Stimulated activated CD8-positive, alpha-beta memory T cell treated with anti-CD3 and anti-CD28 coated beads, Interleukin-4, amount 100 ng/mL, for 48 hours (primary cell): ENCODE results near the gene ZMIZ1.

ENCODE experiments used
- DNase-seq: peaks from one replicate; pipeline ENCODE4 v3.0.0-alpha.2; 2020

ZMIZ1 gene

DNA sequence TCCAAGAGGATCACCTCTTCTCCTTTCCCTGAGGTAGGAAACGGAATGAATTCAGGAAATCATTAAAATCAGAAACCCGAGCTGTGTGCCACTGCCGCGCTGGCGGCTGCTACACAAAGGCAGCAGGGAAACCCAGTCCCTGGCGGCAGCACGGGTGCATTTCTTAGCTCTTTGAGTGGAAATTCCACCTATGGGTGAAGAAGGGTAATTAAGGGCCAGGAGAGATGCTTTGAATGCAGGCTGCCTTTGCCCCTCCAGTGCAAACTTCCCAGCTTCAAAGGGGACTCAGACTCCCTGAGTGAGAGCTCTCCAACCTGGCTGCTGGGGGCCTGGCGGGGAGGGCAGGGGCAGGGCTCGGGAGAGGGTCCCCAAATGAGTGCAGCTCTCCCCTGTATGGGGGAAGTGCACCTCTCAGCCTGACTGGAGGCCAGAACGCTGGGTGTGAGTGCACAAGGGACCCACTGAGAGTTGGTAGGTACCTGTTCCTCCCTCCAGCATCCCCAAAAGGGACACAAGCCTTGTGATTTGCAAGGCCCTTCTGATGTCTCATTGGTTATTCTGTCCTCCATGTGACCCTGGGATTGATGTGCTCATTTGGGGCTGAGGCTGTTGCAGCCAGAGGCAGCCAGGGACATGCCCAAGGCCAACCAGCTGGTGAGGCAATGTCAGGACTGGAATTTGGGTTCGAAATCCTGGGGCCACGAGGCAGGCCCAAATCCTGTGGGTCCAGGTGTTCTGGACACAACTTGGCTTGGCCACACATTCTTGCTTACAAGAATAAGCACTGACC is 16.3 kb upstream of the ZMIZ1 start:
- DNase-seq: no peak

DNA sequence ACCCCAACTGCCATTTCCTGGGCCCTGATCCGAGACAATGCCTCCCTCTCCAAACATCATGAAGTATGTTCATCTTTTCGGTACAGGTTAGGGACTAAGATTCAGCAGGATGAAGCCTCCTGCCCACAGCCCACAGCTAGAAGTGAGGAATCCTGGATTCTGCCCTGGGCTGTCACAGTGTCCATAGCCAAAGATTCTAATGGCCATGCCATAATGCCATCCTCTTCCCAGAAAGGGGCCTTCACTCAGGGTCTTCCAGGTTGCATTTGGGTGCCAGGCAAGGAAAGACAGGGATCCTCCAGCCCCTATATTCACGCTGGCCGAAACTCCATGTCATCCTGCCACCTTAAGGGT is 15.7 kb upstream of the ZMIZ1 start:
- no peak for DNase-seq

DNA sequence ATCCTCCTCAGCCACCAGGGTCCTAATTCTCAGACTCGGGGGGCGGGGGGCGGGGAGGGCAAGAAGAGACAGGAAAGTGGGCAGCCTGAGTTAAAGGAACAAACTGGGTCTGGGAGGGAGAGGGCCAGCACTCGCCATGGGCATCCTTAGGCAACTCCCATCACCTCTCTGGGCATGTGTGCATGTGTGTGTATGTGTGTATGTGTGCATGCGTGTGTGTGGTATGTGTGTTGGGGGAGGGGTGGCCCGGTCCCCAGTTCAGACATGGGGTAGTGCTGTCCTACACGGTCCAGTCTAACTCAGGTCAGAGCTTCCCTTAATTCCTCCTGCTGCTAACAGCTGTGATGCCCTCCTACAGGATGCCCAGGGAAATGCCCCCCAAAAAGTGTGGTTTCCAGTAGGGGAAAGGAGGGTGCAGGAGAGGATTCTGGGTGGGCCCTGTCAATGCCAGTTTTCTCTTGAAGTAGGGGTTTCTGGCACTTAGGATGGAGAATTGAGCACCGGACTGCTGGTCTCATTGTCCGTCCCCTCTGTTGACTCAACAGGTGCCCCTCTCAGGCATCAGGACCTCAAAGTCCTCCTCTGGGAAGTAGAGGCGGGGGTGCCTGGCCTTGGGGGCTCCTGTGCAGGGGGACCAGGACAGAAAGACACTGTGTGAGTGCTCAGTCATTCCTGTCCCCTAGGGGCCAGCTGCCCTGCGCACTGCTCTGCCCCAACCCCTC is 15.1 kb upstream of the ZMIZ1 start:
- no peak for DNase-seq

DNA sequence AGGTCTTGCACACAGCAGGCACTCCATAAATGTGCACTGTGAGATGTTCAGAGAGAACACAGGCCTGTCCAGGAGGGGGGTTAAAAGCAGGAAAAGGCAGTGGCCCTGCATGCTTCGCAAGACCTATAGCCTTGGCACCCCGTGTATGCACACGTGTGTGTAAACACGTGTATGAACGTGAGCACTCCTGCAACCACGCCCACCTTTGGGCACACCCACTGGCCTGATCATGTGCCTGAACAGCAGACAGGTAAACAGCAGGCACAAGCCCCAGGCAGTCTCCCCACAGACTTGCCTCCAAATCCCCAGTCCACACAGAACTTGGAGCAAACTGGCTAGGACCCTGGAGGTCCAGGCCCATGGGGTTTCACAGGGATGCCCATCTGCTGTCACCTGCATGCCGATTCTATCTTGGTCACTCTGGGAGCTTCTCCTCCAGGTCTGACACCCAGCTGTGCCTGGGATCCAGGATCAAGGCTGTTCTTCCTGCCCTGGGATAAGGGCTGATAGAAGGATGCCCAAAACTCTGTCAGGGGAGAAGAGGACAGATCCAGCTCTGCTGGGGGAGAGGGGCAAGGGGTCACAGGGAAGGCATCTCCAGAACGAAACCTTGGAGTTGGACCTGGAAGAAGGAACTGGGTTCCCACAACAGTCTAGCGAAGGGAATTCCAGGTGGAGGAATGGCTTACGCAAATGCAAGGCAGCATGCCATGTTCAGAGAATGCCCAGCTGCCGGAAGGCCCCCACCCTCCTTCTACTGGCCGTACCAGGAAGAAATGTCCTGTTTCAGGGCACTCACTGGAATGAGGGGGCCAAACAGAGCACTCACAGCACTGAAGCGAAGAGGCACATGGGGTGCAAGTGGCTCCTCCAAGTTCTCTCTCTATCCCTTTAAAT is 14.3 kb upstream of the ZMIZ1 start:
- DNase-seq: no peak

DNA sequence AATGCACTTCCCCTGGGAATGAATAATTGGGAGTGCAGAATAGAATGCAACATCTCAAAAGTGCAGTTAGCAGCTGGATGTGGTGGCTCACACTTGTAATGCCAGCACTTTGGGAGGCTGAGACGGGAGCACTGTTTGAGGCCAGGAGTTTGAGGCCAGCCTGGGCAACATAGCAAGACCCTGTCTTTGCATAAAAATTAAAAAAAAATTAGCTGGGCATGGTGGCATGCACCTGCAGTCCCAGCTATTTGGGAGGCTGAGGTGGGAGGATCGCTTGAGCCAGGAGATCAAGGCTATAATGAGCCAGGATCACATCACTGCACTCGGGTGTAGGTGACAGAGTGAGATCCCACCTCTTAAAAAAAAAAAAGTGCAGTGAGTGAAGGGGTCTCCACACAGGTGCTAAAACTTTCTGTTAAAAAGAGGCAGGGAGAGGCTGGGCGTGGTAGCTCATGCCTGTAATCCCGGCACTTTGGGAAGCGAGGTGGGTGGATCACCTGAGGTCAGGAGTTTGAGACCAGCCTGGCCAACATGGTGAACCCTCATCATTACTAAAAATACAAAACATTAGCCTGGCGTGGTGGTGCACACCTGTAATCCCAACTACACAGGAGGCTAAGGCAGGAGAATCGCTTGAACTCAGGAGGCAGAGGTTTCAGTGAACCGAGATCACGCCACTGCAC is 13.5 kb upstream of the ZMIZ1 start:
- no peak for DNase-seq

DNA sequence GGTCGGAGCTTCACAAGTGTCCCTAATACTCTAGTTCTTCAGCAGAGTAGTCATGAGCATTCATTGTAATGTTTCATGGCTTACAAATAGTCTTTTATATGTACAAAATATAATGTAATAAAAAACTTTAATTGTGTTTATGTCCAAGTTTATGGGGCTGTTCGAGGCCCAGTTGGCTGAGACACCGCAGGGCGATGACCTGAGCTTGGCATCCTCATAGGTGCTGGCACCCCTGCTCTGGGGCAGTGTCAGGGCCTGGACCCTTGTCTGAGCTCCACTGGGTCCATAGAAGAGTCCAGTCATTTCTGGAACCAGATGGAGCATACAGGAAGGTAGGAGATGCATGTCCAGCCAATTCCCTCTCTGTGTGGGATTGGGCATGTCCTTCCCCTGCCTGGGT is 12.9 kb upstream of the ZMIZ1 start:
- no peak for DNase-seq

DNA sequence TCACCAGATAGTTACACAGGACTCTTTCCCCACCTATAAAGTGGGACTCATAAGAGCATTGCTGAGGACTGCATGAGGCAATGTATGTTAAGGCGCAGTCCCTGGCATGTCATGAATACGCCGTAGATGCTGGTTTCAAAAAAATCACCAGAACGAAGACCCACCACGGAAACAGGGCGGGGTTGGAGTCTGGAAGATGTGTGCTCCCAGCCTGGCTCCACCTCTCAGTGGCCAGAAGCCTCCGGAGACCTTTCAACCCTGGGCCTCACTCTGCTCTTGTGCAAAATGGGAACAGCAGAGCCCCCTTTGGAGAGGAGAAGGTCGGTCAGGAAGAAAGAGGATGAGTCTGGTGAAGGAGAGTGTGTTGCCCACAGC is 12.4 kb upstream of the ZMIZ1 start:
- no peak for DNase-seq

DNA sequence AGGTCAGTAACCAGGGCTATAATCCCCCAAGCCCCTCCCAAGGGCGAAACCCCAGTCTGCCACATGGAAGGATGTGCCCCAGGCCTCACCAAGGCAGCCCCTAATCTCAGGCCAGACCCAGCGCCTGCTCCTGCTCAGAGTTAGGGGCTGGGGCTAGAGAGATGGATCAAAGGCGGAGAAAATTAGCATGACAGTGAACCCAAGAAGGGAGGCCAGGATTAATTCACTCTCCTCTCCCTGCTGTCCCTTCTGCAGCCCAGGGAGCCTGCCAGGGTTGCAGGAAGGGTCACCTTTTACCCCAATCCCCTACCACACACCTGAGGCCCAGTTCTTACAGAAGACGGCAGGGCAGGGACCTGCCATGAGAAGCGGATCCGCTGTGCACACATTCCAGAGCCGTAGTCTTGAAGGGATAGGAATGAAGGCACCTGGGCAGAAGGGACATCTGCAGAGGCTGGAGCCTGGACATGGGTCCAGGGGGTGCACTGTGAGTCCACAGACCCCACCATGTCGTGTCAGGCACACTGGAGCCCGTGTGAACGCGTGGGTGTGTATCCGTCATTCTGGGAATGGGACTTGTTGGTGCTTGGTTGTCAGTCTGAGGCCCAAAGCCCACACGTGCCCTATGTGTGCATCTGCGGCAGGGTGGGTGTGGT is 11.9 kb upstream of the ZMIZ1 start:
- no peak for DNase-seq

DNA sequence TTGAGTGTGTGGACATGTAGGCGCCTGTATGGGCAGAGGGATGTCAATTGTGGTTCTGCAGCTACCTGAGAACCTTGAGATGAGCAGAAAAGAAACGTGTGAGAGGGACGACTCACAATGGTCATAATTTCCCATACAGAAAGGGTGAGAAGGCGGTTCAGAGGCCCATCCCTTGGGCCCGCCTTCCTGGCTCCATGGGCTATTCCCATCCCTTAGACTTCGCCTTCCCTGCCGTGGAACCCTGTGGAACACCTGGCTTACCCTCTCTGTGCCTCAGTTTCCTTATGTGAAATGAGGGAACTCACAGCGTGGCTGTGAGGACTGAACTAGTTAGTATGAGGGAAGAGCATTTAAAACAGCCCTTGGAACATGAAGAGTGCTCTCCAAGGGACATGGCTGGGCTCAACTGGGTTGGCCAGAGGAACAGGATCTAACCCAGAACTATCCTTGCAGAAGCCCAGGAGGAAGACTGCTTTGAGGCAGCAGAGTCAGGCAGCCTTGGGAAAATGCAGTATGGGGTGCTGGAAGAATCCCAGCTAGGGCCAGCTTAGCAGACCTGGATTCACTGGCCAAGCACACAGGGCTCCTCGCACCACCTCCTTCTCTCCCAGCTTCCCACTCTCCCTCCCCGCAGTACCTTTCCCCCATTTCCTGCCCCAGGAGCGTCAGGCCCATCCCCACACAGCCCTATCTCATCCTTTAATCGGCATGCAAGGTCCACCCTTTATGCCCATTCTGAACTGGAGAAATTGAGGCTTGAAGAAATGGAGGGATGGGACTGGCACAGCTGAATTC is 11.1 kb upstream of the ZMIZ1 start:
- DNase-seq: no peak

DNA sequence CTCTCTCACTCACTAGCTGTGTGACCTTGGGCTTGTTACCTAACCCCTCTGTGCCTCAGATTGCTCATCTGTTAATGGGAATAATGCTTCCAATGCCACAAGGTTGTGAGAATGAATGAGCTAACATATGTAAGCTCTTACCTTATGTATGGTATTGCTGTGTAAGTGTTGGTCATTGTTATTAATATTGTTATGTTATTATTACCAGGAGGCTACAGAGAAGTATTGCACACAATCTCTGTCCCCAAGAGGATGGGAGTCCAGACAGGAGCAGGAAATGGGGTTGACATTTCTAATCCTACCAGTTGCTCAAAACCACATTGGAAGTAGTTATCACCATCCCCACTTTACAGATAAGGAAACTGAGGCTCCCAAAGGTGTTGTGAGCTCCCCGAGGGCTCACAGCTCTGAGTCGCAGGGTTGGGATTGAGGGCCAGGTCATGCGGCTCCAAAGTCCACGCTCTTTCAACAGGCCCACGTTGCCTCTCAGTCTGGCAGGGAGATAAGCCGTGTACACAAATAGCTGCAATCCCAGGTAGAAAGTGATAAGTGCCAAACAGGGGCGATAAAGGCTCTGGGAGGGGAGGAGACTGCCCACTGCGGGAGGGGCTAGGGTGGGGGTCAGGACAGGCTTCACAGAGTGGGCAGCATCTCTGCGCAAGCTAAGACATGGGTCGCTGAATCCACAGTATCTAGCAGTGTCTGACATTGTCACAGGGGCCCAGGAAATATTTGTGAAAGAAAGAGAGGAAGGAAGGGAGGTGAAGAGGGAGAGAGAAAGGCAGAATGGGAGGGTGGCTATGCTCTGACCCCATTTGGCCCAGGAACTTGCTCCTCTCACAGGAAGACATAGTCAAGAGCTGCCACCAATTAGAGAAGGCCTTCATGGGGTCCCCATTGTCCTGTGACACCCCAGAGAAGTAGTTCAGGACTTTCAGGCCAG is 9.6 kb upstream of the ZMIZ1 start:
- no peak for DNase-seq

DNA sequence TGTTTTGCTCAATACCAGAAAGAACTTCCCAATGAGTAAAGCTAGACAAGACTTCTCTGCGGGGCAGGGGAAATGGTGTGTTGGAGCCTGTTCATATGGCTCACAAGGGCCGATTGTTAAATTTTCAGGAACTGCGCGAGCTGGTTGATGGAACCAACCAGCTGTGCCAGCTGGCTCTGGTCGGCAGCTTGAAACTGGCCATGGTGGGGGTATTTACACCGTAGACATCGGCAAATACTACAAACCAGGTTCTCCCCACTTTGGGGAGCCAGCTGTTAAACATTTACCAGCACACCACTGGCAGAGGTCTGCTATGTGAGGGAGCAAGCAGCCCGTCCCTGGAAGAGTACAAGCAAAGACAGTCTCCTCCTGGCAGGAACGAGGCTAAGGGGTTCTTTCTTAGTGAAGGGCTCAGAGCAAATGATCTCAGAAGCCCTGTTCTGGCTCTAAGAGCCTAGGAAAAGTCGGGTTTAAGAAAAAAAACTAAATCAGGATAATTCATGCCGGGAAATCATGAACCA is 8.8 kb upstream of the ZMIZ1 start:
- DNase-seq: no peak

DNA sequence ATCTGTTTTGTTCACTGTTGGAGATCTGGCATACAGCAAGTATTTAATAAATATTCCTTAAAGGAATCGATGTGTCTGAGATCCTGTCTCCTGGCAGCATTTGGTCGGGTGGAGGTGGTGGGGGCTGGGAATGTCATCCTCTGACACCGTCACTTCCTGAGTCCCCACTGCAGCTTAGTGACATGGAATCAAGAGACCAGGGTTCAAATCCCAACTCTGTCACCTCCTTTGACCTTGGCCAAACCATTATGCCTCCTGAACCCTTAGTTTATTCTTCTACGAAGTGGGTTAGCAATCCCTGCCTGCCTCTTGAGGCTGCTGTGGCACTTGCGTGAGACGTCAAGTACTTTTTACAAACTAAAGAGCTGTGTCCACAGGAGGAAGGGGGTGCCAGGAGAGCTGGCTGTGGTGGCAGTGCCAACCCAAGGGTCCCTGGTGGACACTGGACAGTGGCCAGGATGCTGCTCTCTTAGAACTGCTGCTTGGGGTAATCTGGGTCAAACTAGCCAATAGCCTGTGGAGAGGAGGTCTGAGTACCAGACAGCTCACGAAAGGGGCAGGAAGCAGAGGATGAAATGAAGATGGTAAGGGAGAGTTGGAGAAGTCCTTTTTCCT is 8.0 kb upstream of the ZMIZ1 start:
- no peak for DNase-seq

DNA sequence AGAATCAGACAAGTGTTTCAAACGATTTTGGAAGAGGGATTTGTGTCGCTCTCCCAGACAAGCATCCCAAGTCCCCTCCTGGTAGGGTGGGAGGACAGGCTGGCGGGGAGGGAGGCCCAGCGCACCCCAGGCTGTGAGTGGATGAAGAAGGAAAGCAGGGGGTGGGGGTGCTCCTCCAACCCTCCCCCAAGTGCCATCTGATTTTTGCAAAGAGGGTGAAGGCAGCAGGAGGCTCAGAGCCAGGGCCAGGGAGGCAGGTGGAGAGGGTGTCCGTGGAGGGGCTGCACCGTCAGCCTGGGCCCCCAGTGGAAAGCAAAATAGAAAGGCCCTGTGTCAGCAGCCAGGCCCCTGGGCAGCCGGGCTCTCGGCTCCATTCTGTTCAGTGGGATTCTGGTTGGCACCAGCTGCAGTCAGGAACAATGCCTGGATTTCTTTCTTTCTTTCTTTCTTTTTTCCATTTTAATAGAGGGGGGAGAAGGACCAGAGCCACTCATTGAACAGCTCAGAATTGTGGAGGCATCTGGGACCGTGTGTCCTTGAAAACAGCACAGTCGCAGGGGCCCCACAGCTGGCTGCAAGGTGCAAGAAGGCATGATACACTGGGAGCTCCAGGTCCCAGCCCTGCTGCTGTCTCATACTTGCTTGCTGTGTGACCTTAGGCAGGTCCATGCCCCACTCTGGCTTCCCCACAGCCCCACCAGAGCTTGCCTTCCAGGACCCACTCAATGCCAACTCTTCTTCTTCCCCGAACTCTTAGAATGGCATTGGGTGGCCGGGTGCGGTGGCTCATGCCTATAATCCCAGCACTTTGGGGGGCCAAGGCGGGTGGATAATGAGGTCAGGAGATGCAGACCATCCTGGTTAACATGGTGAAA is 7.1 kb upstream of the ZMIZ1 start:
- DNase-seq: no peak

DNA sequence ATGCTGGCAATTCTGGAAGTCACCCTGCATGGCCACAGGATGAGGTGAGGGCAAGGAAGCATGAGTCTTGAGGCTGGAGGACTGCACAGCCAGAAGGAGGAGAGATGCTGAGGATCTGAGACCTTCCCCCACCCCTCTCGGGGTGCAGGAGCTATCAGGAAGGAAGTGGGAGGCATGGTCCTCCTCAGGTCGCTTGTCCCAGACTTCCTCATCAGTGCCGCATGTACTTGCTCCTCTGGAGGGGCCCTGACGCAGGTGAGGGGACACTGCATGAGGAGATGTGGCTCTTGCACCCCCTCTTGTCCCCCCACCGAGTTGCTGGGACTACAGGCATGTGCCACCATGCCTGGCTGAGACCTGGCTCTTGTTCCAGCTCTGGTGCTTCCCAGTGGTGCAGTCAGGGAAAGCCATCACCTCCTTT is 5.7 kb upstream of the ZMIZ1 start:
- DNase-seq: no peak

DNA sequence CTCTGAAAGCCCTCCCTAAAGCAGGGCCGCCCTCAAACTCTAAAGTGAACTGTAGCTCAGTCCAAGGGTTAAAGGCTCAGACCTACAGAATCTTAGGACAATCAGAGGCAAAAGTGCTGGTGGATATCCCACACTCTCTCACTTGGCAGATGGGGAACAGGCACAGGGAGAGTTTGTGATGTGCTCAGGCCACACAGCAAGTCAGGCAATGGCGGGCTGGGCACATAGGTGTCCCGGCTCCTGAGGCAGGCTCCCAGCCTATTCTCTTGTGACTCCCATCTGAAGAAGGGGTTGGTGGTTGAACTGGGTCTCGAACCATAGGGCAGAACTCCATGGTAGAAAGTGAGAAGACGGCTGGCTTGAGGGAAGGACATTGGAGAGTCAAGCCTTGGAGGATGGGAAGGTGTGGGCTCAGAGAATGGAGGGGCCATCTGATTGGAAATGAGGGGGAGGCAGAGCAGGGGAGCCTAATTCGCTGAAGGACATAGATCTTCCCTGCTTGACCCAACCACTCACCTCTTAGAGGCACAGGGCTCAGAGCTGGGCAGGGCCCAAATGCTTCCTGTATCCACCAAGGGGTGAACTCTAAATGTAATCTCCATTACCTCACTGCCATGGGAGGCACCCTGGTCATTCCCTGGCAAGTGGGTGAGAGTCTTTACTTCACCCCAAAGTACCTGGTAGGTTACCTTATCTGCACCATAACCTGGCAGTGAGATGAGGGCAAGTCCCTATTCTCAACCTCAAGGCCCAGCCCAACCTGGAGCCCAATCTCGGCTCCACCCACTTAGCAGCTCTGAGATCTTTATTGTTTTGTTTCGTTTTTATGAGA is 4.9 kb upstream of the ZMIZ1 start:
- DNase-seq: no peak

DNA sequence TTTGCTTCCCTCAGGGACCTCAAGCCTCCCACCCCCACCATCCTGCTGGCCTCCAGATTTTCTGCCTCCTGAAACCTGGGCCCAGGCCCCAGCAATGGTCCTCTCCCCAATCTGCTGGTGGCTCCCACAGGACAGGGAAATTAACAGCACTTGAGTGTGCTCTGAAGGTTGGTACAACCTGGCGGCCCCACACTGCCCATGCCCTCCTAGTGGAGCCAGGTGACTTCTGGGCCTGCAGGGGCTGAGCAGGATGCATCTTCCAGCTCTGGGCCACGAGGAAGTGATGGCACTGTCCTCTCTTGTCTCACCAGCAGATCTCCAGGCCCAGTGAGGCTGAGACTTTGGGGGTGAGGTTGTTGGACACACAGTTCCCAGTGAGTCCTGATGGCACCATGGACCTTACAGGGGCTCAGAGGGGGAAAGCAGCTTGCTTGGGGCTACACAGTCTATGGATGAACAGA is 3.6 kb upstream of the ZMIZ1 start:
- DNase-seq: no peak

DNA sequence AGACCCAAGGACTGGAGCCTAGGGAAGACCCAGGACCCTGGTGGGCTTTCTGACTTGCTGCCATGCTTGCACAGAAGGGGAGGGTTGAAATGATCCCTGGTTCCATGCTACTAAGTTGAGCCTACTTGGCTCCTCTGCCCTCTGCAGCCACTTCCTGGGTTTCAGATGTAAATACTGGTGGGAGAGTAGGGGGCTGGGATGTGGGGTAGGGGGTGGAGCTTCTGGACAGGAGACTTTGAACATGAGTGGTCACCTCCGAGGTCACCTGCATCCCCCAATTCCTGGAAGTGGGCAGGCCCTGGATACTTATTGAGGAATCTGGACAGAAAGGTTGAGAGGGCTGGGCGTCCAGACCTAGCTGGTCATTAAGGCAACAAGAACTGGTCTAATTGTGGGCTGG is 2.9 kb upstream of the ZMIZ1 start:
- DNase-seq: no peak
